NCI-H146 (cell line): ENCODE measurements around the gene C16orf87.
"Not testable (repeated sequence)": the region's sequence is repeated elsewhere in the genome, so short reads cannot be mapped to it uniquely, and the experiment has no call there.

Experiments used
- DNase-seq: peaks from one replicate; lab custom pipeline; 2025; lab: John Stamatoyannopoulos, UW

C16orf87 gene

GRCh38 chr16:46800494-46800893 lies 30.5 kb downstream of the C16orf87 start:
- DNase-seq: no peak

- DNase-seq: no peak
These were observed 33.5 kb downstream of the C16orf87 start for GRCh38 chr16:46797501-46797900.

DNA sequence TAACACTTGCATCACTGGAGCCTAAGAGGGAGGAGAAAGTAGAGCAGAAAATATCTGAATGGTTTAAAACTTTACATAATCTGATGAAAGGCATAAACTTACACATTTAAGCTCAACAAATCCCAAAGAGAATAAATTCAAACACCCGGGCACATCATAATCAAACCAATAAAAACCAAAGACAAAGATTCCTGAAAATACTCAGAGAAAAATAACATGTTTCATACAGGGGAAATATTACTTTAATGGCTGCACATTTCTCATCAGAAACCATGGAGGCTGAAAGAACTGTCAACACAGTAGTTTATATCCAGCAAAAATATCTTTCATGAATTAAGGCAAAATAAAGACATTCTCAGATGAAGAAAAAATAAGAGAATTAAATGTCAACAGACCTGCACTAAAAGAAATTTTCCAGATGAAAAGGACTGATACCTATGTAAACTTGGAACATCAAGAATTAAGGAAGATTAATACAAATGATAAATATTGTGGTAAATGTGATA lies 34.2 kb downstream of the C16orf87 start:
- no peak for DNase-seq

- DNase-seq: no peak
These were observed 37.1 kb downstream of the C16orf87 start for GRCh38 chr16:46793841-46794240.

DNA sequence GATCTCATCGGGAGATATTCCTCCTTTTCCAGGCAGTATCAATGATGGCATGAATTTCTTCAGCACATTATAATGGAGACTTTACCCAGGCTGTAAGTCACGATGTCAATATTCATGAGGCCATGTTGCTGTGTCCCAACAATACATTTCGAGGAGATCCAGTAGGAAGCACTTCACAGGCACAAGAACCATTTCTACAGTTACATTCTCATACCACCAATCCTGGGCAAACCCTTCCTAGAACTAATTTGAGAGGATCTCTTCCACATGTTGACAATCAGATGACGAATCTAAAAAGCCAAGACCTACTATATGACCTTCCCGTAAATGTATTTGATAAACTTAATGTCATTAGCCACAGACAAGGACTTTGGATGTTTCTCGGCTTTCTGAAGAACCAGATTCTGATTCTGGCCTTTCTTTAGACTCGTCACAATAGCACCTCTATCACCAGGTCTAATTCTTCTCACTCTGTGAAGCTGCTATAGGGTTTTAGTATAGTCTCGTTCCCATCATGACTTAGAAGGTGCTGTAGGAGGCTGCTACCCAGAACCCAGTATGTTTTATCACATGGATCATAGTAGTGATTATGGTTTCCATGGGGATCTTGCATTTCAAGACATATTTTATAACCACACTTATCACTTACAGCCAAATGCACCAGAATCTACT lies 40.2 kb downstream of the C16orf87 start:
- no peak for DNase-seq

DNA sequence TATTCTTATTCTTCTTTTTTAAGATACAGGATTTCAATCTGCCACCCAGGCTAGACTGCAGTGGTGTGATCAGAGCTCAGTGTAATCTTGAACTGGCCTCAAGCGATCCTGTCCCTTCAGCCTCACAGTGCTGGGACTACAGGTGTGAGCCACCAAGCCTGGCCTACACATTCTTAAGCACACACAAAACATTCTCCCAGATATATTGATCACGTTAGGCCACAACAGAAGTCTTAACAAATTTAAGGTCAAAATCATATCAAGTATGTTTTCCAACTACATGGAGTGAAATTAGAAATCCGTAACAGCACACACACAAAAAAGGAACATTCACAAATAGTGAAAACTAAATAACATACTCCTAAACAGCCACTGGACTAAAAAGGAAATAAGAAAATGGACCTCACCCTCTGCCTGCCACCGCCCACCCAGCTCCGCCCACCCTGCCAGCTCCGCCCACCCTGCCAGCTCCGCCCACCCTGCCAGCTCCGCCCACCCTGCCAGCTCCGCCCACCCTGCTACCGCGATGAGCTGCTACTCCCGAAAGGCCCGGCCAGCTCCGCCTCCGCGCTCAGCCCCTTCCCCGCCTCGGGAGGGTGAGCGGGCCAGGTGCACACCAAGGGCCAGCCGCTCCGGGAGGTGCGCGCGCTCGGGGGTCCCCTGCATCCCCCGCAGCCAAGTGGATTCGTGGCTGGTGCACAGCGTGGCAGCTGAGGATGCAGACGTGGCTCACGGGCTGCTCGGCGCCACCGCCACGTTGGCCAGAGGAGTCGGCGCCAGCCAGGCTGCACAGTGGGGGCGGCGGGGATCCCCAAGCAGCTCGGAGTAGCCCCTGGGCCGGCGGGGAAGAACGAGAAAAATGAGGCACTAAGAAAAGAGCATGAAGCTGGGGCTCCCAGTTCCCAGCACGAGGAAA lies 41.2 kb downstream of the C16orf87 start:
- no peak for DNase-seq

- no peak for DNase-seq
These were observed 42.0 kb downstream of the C16orf87 start for GRCh38 chr16:46788891-46789474.

DNA sequence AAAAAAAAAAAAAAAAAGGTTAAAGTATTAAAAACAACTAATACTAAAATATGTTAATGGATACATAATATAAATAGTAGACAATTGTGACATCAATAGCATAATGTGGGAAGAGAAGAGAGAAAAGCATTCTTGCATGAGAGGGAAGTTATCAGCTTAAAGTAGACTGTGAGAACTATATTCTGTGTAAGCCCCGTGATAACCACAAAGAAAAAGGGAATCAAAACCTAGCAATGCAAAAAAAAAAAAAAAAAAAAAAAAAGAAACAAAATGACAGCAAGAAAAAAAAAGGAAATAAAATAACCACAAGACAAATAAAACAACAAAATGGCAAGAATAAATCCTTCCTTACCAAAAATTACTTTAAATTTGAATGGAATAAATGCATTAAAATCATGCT lies 43.1 kb downstream of the C16orf87 start:
- DNase-seq: no peak

- no peak for DNase-seq
These were observed 45.7 kb downstream of the C16orf87 start for GRCh38 chr16:46785076-46785845.

DNA sequence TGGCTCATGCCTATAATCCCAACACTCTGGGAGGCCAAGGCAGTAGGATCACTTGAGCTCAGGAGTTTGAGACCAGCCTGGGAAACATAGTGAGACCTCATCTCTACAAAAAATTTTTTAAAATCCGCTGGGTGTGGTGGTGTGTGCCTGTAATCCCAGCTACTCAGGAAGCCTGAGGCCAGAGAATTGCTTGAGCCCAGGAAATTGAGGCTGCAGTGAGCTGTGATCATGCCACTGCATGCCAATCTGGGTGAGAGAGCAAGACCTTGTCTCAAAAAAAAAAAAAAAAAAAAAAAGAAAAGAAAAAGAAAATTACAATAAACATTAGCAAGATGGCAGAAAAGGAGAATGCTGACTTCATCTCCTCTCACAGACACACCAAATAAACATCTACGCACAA lies 46.4 kb downstream of the C16orf87 start:
- not testable (repeated sequence) for DNase-seq

DNA sequence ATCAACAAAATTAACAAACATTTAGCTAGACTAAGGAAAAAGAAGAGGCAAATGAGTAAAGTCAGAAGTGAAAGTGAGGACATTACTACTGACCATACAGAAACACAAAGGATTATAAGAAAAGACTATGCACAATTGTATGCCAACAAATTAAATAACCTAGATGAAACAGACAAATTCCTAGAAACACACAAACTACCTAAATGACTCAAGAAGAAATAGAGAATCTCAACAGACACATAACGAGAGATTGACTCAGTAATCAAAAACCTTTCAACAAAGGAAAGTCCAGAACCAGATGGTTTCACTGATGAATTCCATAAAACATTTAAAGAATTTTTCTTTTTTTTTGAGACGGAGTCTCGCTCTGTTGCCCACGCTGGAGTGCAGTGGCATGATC lies 47.2 kb downstream of the C16orf87 start:
- DNase-seq: no peak

DNA sequence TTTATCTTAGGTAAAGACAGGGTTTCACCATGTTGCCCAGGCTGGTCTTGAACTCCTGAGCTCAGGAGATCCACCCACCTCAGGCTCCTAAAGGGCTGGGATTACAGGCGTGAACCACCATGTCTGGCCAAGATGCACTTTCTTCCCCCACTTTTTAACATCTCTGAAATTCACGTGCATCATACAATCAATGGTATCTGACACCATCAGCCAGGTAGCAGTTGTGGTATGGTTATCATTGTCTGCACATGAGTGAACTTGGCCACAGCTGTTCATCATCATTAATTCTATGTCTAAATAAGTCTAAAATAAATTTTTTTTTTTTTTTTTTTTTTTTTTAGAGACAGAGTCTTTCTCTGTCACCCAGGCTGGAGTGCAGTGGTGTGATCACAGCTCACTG lies 48.7 kb downstream of the C16orf87 start:
- DNase-seq: no peak

GRCh38 chr16:46777804-46778203 lies 53.2 kb downstream of the C16orf87 start:
- DNase-seq: no peak

DNA sequence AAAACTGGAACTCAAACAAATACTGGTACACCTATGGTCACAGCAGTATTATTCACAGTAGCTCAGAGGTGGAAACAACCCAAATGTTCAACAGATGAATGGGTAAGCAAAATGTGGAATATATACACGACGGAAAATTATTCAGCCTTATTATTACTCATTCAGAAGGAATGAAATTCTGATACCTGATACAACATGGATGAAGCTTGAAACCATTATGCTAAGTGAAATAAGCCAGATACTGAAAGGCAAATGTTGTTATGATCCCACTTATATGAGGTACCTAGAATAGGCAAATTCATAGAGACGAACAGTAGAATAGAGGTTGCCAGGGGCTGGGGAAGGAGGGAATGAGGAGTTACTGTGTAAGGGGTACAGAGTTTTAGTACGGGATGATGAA lies 55.8 kb downstream of the C16orf87 start:
- no peak for DNase-seq

DNA sequence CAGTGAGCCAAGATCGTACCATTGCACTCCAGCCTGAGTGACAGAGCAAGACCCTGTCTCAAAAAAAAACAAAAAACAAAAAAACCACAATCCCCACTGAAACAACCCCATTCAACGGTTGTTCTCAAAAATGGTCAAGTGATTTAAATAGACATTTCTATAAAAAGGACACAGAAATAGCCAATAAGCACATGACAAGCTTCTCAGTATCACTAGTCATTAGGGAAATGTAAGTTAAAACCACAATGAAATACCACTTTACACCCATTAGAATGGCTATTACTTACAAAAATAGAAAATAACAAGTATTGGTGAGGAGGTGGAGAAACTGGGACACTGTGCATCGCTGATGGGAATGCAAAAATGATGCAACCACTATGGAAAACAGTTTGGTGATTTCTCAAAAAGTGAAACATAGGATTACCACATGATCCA lies 56.2 kb downstream of the C16orf87 start:
- DNase-seq: no peak

- DNase-seq: no peak
These were observed 58.5 kb downstream of the C16orf87 start for GRCh38 chr16:46772463-46772862.

DNA sequence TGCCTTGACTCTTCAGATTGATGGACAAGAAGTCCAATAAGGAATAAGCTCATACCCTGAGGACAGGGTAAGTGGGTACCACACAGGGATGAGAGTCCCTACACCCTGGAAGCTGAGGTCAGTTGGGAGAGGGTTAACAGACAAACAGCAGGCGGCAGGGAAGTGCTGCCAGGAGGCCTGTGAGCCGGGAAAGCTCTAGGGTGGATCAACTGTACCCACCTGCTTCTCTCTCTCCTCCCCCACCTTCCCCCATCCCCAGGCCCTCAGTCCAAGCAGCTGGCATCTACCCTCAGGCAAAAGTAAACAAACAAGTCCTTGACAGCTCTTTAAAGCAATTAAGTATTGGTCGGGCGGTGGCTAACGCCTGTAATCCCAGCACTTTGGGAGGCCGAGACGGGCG lies 62.2 kb downstream of the C16orf87 start:
- DNase-seq: peak; percentile 96

GRCh38 chr16:46765050-46765449 lies 65.9 kb downstream of the C16orf87 start:
- no peak for DNase-seq

DNA sequence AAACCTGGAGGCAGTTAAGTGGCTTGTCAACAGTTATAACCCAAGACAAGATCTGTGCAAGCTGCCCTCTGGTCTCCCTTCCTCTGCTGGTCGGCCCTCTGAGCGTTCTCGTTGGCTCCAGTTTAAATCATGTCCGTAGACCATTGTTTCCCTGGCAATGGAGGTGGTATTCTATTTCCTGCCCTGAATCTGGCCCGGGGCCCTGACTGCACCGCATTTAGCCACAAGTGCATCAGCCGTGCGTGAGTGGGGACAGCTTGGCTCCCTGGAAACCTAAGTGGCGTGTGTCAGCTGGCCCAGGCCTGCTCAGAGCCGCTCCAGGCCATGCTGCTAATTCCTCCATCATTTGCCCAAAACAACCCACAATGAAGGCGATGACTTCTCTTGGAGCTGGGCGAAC lies 67.8 kb downstream of the C16orf87 start:
- peak; percentile 37 for DNase-seq

DNA sequence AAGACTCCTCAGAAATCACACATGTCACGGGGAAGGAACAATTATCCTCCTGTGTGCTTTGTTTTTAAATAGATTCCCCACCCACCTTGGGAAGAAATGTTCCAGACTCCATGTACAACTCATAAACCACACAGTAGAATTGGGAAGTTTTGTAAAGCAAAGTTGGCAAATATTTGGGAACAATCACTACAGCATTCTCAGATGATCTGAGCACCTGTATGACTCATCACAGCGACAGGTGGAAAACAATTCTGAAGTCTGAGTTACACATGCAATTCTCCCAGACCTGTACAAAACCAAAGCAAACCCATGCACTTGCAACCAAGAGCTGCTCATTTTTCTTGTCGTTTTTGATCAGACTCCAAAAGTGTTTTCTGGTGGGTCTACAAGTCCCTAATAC lies 68.4 kb downstream of the C16orf87 start:
- DNase-seq: peak; percentile 70

- DNase-seq: no peak
These were observed 71.7 kb downstream of the C16orf87 start for GRCh38 chr16:46759309-46759708.
